CD14-positive monocyte (primary cell): ENCODE data around the gene SUFU. TPM values are rescaled to one million over a fixed set of nuclear protein-coding genes. Genes with fewer than 3 reads are reported as not detected.
A peak's percentile ranks its signal among the peaks of the same experiment; 100 is the strongest.

Experiments used
- DNase-seq, 3 donors: peaks; one replicate each; pipeline ENCODE4 v3.0.0-alpha.2; 2011 to 2022
- H2AFZ ChIP-seq: 2 replicates; pipeline ENCODE4 v1.6.0; 2012; ENCODE audit warnings: mild to moderate bottlenecking, low read depth, low read length, inconsistent platforms; ENCODE audit not compliant: insufficient read depth, poor library complexity, severe bottlenecking
- H3K27ac ChIP-seq, 2 donors: 1 replicate in 1 of 2; 2 replicates in 1 of 2; pipeline ENCODE4 v1.5.1; 2012 to 2013; ENCODE audit warnings: low read length in 2 of 2, control low read depth in 1 of 2, inconsistent platforms in 1 of 2, low read depth in 1 of 2, mild to moderate bottlenecking in 1 of 2
- H3K27me3 ChIP-seq, 2 donors: one replicate each; pipeline versions ENCODE4 v1.6.0 to v1.6.1; 2011 to 2013; ENCODE audit warnings: low read length in 2 of 2; ENCODE audit not compliant: control insufficient read depth in 2 of 2, insufficient read depth in 2 of 2
- H3K36me3 ChIP-seq, 2 donors: replicated peaks in 1 of 2; 1 replicate in 1 of 2; 2 replicates in 1 of 2; pipeline versions ENCODE4 v1.5.1 to v1.6.1; 2012 to 2013; ENCODE audit warnings: low read length in 2 of 2, control low read depth in 1 of 2, inconsistent platforms in 1 of 2, mild to moderate bottlenecking in 1 of 2; ENCODE audit not compliant: insufficient read depth in 2 of 2, control insufficient read depth in 1 of 2
- H3K4me1 ChIP-seq, 2 donors: 1 replicate in 1 of 2; 2 replicates in 1 of 2; pipeline versions ENCODE4 v1.5.1 to v1.6.1; 2012 to 2013; ENCODE audit warnings: low read length in 2 of 2, control low read depth in 1 of 2, inconsistent platforms in 1 of 2, mild to moderate bottlenecking in 1 of 2, moderate library complexity in 1 of 2; ENCODE audit not compliant: insufficient read depth in 2 of 2, control insufficient read depth in 1 of 2
- H3K4me2 ChIP-seq: replicated peaks from 2 replicates; pipeline ENCODE3; 2012; ENCODE audit warnings: low read length, moderate library complexity, mild to moderate bottlenecking; ENCODE audit not compliant: poor library complexity, severe bottlenecking; ENCODE audit errors: extremely low read depth
- H3K4me3 ChIP-seq, 3 experiments: fragments of 200-600 bp in 1 of 3; sonication (generic) in 1 of 3; replicated peaks in 1 of 3; 1 replicate in 2 of 3; 2 replicates in 1 of 3; pipeline ENCODE4 v1.5.1; 2011 to 2013; ENCODE audit warnings: low read length in 3 of 3, mild to moderate bottlenecking in 3 of 3, control low read depth in 2 of 3, low read depth in 2 of 3, inconsistent platforms in 1 of 3, moderate library complexity in 1 of 3
- H3K79me2 ChIP-seq: 2 replicates; pipeline ENCODE4 v1.6.0; 2012; ENCODE audit warnings: mild to moderate bottlenecking, control low read depth, inconsistent platforms, low read length, moderate library complexity; ENCODE audit not compliant: insufficient read depth
- H3K9ac ChIP-seq: 2 replicates; pipeline ENCODE4 v1.6.0; 2017; ENCODE audit warnings: low read length, mild to moderate bottlenecking; ENCODE audit not compliant: insufficient read depth, poor library complexity, severe bottlenecking
- H3K9me3 ChIP-seq, 2 donors: replicated peaks in 1 of 2; 1 replicate in 1 of 2; 2 replicates in 1 of 2; pipeline versions ENCODE4 v1.5.1 to v1.6.1; 2012 to 2013; ENCODE audit warnings: low read length in 2 of 2, control low read depth in 1 of 2; ENCODE audit not compliant: control insufficient read depth in 1 of 2, insufficient read depth in 1 of 2
- H4K20me1 ChIP-seq: 2 replicates; pipeline ENCODE4 v1.6.0; 2012; ENCODE audit warnings: mild to moderate bottlenecking, low read length, control low read depth, moderate library complexity; ENCODE audit not compliant: insufficient read depth
- H3K27ac Mint-ChIP-seq, 7 donors: one replicate each; pipeline ENCODE4 v1.8.0; 2020; ENCODE audit warnings: mild to moderate bottlenecking in 7 of 7, mixed read lengths in 7 of 7, moderate library complexity in 6 of 7, inconsistent platforms in 2 of 7
- H3K27me3 Mint-ChIP-seq, 3 donors: one replicate each; pipeline ENCODE4 v1.8.0; 2021 to 2022; ENCODE audit warnings: low read depth in 3 of 3, mild to moderate bottlenecking in 3 of 3, mixed read lengths in 3 of 3, moderate library complexity in 3 of 3, inconsistent platforms in 1 of 3
- H3K36me3 Mint-ChIP-seq, 2 donors: one replicate each; pipeline ENCODE4 v1.8.0; 2020; ENCODE audit warnings: mixed read lengths in 2 of 2, inconsistent platforms in 1 of 2, mild to moderate bottlenecking in 1 of 2
- H3K4me1 Mint-ChIP-seq: one replicate; pipeline ENCODE4 v1.8.0; 2020; ENCODE audit warnings: mild to moderate bottlenecking, mixed read lengths
- H3K4me3 Mint-ChIP-seq, 2 donors: one replicate each; pipeline ENCODE4 v1.8.0; 2020; ENCODE audit warnings: mild to moderate bottlenecking in 2 of 2, mixed read lengths in 2 of 2, moderate library complexity in 1 of 2
- H3K9me3 Mint-ChIP-seq, 7 donors: one replicate each; pipeline ENCODE4 v1.8.0; 2020 to 2022; ENCODE audit warnings: mixed read lengths in 7 of 7, mild to moderate bottlenecking in 6 of 7, moderate library complexity in 6 of 7, inconsistent platforms in 2 of 7
- WGBS: methylation state at CpG from one replicate; pipeline ENCODE4 v1.1.5; 2013; ENCODE audit warnings: missing lambda C conversion rate; ENCODE audit not compliant: insufficient coverage; 5-methylcytosine and 5-hydroxymethylcytosine counted together
- intact Hi-C, 2 donors: fragments of 100-400 bp; cut with micrococcal nuclease; formaldehyde crosslinking; loops; one replicate each; pipeline versions ENCODE4 v1.15.0 to v1.15.1; 2023
- polyA plus RNA-seq, 3 donors: library from polyadenylated mRNA; depleted of rRNA in 1 of 3; unstranded in 2 of 3; stranded (reverse) in 1 of 3; fragments of 300-500 nt in 2 of 3; fragments of >200 nt in 1 of 3; fragmentation: Illumina TruSeq in 2 of 3; gene quantifications; 1 replicate in 2 of 3; 2 replicates in 1 of 3; pipeline ENCODE4 v1.2.3, GENCODE V29; 2012 to 2021
- TF ChIP-seq, protein P1 (sequence below): fragments of 200-600 bp; IDR thresholded peaks from one replicate; pipeline ENCODE4 v1.8.0; 2022; ENCODE audit warnings: antibody characterized with exemption, mild to moderate bottlenecking

The SUFU gene
- polyA plus RNA-seq, 3 donors: 3.2 to 10.0 (median 5.7) TPM

DNA sequence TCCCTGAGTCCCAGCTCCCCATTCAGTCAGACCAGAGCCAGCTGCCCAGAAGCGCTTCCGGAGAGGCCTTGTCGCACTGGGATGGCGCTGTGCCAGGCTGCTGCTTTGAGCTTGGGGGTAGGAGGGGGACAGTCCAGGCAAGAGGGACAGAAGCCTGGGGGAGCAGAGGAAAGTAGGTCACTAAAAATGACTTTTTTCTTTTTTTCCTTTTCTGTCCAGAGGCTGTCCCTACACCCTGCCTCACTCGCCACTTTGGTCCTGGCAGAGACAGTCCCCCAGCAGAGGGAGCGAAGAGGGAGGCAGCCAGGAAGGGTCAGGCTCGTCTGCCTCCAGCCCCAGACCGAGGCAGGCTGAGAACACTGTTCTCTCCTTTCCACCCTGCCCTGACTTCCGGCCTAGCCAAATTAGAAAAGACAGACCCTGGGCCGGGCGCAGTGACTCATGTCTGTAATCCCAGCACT is 124.7 kb downstream of the SUFU start:
- peak overlapping the region in 1 of 7 donors; percentile 14 for H3K27ac Mint-ChIP-seq
- WGBS: 98% methylated on average over 5 of the region's 11 CpGs
- DNase-seq: no peak
- H3K36me3 Mint-ChIP-seq: peaks cover 47 to 66% of the 10 kb centered on the region in 2 donors
- Histone ChIP-seq H3K4me3 (no peak overlapping the region), H3K79me2 (peaks cover 7% of the 10 kb centered on the region), H3K9ac (no peak overlapping the region), H3K27ac (no peak overlapping the region), H3K27me3 (no peaks in the 10 kb centered on the region), H3K4me1 (peaks cover 46 to 48% of the 10 kb centered on the region in 2 donors), H3K9me3 (no peaks in the 10 kb centered on the region), H3K36me3 (peaks cover 22 to 49% of the 10 kb centered on the region in 2 donors), H4K20me1 (no peaks in the 10 kb centered on the region), H2AFZ (no peak overlapping the region), H3K4me2 (no peak overlapping the region)
- H3K4me1 Mint-ChIP-seq: peaks cover 51% of the 10 kb centered on the region
- H3K4me3 Mint-ChIP-seq: no peak overlapping the region
- TF ChIP-seq, protein P1, sequence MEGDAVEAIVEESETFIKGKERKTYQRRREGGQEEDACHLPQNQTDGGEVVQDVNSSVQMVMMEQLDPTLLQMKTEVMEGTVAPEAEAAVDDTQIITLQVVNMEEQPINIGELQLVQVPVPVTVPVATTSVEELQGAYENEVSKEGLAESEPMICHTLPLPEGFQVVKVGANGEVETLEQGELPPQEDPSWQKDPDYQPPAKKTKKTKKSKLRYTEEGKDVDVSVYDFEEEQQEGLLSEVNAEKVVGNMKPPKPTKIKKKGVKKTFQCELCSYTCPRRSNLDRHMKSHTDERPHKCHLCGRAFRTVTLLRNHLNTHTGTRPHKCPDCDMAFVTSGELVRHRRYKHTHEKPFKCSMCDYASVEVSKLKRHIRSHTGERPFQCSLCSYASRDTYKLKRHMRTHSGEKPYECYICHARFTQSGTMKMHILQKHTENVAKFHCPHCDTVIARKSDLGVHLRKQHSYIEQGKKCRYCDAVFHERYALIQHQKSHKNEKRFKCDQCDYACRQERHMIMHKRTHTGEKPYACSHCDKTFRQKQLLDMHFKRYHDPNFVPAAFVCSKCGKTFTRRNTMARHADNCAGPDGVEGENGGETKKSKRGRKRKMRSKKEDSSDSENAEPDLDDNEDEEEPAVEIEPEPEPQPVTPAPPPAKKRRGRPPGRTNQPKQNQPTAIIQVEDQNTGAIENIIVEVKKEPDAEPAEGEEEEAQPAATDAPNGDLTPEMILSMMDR: no peak
- peaks cover 0 to 1% (median 0%) of the 10 kb centered on the region in 3 donors for H3K27me3 Mint-ChIP-seq
- intact Hi-C loops: no loop called here
- H3K9me3 Mint-ChIP-seq: peaks cover 0 to 2% (median 0%) of the 10 kb centered on the region in 7 donors

DNA sequence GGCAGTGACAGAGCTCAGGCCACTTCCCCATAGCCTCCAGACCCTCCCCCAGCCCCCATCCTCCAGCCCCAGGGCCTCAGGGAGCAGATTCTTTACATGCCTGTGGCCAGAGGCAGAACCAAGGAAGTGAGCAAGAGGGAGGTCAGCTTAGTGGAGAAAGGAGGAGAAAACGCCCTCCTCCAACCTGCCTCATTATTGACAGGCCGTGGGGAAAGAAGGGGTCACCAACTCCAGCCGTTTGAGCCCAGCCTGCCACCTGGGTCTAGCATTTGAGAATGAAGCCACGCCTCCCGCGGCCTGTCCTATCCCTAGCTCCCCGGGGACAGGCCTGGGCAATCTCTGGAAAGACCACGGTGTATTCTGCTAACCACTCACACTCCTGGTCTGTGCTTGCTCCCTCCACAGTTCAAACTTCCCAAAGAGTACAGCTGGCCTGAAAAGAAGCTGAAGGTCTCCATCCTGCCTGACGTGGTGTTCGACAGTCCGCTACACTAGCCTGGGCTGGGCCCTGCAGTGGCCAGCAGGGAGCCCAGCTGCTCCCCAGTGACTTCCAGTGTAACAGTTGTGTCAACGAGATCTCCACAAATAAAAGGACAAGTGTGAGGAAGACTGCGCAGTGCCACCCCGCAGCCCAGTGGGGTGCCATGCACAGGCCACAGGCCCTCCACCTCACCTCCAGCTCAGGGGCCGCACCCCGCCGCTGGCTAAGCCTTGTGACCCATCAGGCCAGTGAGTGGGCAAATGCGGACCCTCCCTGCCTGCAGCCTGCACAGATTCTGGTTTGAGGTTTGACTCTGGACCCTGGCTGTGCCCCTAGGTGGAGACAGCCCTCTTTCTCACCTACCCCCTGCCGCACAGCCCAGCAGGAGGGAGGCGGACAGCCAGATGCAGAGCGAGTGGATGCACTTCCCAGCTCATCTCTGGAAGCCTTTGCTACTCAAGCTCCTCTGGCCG is 126.2 kb downstream of the SUFU start:
- no peak overlapping the region for H3K9ac ChIP-seq
- no peak overlapping the region for H3K4me2 ChIP-seq
- Mint-ChIP-seq H3K4me1 (peaks cover 66% of the 10 kb centered on the region), H3K36me3 (peaks cover 43 to 59% of the 10 kb centered on the region in 2 donors), H3K9me3 (peaks cover 0 to 2% (median 0%) of the 10 kb centered on the region in 7 donors), H3K4me3 (no peak overlapping the region), H3K27me3 (peaks cover 0 to under 1% (median 0%) of the 10 kb centered on the region in 3 donors), H3K27ac (peak overlapping the region in 4 of 7 donors; percentile 5 to 79 (median 68))
- WGBS: 98% methylated on average over 16 of the region's 22 CpGs
- TF ChIP-seq, protein P1: no peak
- intact Hi-C loops: no loop called here
- no peaks in the 10 kb centered on the region for H4K20me1 ChIP-seq
- H3K79me2 ChIP-seq: peaks cover 19% of the 10 kb centered on the region
- H3K27ac ChIP-seq: no peak overlapping the region
- no peak for DNase-seq
- no peak overlapping the region for H2AFZ ChIP-seq
- H3K4me3 ChIP-seq: no peak overlapping the region
- H3K27me3 ChIP-seq: no peaks in the 10 kb centered on the region
- H3K4me1 ChIP-seq: peaks cover 61 to 62% of the 10 kb centered on the region in 2 donors
- H3K9me3 ChIP-seq: no peaks in the 10 kb centered on the region
- peaks cover 22 to 49% of the 10 kb centered on the region in 2 donors for H3K36me3 ChIP-seq
